GM18508 (cell line): ENCODE measurements around the gene GLCCI1.
"Not testable (repeated sequence)": the region's sequence is repeated elsewhere in the genome, so short reads cannot be mapped to it uniquely, and the experiment has no call there.

ENCODE experiments used
- ATAC-seq: cut with Tn5 transposase; IDR thresholded peaks from one replicate; pipeline ENCODE4 v1.9.1; 2021; ENCODE audit warnings: moderate number of reproducible peaks; ENCODE audit not compliant: insufficient read depth, unreplicated experiment

GLCCI1 gene

DNA sequence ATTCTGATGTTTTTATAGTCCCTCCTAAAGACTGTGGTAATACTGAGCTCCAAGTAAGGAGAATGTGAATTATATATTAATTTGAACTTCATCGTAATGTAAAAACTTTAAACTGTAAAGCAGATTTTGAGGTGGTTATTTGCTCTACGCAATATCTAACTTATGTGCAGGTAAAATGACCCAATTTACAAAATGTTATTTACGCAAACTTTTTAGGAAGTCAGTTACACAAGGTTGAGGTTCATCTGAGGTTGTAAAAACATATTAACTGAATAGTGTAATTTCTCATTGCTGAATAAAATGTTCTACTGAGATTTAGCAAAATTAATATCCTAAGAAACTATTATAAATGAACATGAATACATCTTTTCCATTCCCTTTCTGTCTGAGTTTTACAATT lies 15.8 kb downstream of the GLCCI1 start:
- no peak for ATAC-seq

DNA sequence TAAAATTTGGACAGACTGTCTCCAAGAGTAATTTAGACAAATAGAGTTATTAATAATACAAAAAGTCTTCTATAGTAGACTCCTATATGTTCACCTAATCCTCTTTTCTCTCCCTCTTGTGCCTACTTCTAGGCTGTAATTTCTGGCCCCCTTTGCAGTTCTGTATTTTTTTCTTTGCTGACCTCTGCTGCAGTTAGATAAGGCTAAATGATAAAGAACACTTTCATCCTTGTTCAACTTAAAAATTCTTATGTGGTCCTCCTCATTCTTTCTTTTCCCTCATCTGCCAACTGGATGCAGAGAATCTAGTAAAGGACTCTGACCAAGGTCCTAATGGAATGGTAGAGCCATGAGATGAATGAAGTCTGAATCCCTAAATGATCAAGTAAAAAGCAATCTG lies 20.1 kb downstream of the GLCCI1 start:
- ATAC-seq: no peak

DNA sequence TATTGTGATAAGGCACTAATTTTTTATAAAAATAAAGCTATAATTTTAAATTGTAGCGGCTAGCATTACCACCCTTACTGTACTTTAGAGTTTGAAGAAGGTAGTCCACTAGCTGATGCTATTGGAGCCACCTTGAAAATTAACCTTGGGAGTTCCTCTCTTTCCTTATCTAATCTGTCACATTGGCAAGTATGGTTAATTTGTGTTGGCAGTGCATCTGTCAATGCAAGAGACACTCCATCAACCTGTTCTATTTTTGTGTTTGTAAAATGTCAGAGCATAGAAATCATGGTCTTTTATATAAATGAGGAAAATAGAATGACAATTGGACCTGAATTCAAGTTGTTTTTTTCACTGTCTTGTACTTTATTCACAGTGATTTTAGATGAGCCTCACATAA lies 20.5 kb downstream of the GLCCI1 start:
- ATAC-seq: no peak

DNA sequence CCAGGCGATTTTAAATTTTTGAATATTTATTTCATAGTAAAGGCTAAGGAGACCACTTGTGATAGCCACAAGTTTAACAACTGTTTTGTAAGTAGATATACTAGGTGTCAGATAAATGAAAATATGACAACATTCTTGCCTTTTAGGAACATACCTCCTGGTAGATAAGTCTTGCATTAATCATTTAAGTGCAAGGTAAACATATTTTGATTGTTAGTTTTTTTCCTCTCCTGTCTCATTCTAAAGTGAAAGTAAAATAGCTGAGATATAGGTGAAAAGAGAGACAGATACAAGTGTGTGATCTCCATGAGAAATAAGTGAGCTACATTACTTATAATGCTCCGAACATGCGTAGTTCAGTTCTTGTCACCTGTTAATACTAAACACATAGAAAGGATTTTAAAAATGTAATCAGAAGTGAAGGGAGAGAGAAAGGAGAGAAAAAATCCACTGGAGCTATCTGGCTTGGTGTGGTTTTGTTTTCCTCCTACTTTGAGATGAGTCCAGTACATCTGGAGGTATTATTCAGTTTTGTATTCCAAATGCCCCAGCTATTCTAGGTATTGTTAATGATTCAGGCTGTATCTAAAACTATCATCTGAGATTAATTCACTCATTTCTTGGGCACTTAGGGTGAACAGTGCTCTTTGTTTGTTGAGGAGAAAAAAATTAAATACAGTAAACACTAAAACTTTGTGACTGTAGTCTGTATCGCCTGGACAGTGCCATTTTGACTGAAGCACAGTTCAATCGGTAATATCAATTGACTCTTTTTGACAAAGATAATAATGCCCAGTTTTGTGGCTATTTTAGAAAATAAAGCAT lies 21.2 kb downstream of the GLCCI1 start:
- ATAC-seq: no peak

DNA sequence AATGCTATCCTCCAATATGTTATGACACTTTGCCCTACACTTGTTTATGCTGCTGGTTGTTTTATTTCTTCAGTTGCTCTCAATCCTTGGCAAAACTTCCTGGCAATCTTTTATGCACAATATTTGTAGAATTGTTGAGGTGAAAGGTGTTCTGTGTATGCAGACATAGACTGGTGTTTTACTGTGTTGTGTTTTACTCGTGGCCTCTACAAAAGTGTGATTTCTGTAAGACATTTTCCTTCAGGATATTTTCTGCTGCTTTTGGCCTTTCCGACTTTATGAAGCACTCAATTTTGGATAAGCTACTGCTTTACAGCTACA lies 21.8 kb downstream of the GLCCI1 start:
- no peak for ATAC-seq

DNA sequence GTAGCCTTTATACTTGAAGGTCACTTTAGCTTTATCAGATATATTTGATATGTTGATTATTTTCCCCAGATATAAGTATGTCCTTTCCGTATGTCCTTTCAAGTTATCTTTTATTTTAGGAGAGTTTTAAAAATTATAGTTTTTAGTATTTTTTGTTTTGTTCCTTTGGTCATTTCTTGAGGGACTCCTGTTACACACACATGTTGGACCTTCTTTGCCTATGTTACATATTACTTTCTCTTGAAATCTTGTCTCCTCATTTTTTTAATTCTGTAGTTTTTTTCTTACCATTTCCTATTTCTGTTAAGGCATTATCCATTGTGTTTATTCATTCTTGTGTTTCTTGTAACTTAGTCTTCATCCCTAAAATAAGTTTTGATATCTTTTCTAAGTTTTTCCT lies 23.9 kb downstream of the GLCCI1 start:
- ATAC-seq: no peak

DNA sequence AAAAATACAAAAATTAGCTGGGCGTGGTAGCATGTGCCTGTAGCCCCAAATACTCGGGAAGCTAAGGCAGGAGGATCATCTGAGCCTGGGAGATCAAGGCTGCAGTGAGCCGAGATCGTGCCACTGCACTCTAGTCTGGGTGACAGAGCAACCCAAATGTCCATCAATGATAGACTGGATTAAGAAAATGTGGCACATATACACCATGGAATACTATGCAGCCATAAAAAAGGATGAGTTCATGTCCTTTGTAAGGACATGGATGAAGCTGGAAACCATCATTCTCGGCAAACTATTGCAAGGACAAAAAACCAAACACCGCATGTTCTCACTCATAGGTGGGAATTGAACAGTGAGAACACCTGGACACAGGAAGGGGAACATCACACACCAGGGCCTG lies 26.8 kb downstream of the GLCCI1 start:
- ATAC-seq: not testable (repeated sequence)

DNA sequence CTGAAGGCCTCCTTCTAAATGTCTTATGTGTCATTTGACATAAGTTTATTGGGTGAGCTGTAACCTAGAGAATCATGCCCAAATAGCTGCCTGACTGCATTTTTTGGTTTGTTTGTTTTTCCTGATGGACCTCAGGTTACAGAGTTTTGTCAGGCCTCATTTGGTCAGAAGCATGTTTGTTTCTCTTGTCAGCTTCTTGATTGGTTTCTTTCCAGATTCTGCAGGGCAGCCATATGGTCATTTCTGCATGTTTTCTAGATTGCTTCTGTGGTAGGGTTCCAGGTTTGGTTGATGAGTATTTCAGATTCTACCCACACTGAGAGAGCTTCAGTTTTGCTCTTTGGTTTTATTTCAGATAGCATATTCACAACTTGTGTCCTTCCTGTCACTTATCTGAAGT lies 28.0 kb downstream of the GLCCI1 start:
- no peak for ATAC-seq

DNA sequence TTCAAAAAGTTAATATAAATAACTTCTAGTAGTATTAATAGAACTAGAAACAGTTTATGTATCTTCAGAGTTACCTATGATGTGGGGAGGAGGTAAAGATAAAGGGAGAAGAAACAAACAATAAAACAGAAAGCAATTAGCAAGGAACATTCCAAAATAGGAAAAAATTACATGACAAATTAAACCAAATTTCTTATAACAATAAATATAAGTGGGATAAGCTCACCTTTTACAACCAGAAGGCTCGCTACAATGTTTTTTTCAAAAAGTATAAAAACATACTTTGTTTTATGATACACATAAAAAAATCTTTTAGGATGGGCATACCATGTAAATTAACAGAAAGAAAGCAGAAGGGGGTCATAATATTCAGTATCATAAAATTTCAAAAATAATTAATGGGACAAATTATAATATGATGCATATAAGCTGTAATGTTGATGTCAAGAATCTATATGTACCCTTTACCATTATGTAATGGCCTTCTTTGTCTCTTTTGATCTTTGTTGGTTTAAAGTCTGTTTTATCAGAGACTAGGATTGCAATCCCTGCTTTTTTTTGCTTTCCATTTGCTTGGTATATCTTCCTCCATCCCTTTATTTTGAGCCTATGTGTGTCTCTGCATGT lies 31.8 kb downstream of the GLCCI1 start:
- no peak for ATAC-seq

DNA sequence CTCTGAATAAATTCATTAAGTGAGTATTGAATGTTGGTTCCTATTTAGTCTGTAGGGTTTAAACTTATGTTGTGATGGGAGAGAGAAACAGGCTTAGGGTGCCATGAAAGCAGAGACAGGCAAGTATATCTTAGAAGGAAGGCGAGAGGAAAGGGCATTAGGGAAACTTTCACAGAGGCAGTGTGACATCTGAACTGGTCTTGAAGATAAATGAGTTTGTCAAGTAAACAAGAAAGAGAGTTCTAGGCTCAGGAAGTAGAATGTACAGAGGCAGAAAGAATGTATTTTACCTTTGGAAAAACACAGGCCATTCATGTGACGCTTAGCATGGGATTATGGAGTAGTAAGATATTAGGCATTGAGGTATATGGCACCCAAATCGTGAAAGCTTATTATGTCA lies 34.5 kb downstream of the GLCCI1 start:
- ATAC-seq: no peak

DNA sequence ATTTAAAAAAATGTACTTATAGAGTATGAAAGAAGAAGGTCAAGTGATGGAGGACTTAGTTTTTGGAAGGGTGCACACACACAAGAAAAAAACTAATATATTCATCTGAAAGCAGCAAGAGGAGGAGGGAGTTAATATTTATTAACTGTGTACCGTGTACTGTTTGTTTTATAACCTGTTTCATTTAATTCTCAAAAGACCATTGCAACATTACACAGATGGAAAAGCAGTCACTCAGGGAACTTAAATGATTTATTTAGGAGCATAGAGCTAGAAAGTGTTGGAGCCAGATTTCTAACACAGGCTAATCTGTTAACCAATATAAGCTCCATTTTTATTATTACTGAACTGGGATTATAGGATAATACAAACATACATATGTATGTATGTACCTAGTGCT lies 36.7 kb downstream of the GLCCI1 start:
- no peak for ATAC-seq

DNA sequence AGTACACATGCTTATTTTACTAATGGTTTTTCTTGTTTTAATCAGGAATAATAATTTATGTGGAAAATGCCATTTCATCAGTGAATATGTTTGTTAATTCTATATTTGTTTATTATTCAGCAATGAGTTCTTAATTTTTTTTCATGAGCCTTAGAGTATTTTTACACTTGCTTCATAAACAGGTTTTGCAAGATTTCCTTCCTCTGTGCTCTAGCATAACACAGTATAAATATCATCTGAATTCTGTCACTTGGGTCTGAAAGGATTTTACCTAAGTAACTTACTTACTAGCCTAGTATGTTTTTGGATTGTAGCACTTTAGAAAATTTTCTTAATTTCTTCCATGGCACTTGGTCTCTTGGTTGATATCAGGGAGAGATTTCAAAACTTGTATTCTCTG lies 45.8 kb downstream of the GLCCI1 start:
- ATAC-seq: no peak

DNA sequence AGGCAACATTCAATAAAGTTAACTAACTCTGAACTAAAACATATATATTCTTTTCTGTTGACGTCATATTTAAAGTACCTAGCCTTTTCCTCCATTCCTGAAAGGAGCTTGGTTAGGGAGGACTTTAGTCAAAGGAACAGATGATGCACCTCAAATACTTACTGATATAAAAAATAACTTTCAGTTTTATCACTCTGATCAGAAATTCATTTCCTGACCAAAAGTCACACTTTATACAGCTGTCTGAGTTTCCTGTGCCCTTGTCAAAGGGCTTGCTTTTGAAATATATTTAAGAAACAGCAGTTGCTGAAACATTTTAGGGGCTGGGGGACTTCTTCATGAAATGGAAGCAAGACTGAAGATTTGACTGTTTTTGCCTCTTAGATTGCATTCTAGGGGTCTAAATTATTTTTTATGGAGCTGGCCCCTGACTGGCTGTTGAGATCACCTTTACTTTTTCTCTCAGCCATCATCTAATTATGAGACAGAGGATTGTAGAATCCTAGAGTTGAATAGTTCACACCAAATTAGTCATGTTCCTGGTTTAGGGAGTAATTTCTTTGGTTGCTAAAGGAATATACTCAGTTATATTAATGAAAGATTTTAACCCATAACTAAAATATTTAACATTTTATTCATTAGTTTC lies 46.6 kb downstream of the GLCCI1 start:
- ATAC-seq: no peak

DNA sequence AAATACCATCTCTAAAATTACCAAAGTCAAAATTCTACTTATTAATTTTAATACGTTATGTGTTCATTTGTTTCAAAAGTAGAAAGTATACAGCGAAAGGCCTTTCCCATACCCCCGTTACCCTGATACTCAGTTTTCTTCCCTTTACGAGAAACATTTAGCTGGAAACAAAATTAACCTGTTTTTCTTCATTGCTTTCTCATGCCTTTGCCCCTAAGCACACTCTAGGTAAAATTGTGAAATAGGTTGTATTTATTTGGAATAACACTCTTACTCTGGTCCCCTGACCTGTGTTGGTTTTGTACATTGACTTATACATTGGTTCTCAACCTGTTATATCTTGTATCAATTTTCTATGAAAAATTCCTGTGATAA lies 47.1 kb downstream of the GLCCI1 start:
- ATAC-seq: no peak

DNA sequence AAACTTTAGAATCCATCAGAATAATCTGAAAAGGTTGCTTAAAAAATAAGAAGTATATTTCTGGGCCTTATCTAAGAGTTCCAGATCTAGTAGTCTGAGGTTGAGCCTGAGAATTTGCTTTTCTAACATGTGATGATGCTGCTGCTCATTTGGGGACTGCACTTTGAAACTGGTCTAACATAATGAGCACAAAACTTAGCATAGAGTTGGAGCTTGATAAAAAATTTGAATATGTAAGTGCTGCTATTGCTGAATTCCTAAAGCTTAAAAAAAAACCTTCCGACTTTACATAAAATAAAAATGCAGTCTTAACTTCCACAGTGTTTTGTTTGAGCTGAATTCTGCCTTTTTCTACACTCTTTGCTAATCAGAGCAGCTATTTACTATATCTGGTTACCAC lies 48.8 kb downstream of the GLCCI1 start:
- ATAC-seq: no peak

DNA sequence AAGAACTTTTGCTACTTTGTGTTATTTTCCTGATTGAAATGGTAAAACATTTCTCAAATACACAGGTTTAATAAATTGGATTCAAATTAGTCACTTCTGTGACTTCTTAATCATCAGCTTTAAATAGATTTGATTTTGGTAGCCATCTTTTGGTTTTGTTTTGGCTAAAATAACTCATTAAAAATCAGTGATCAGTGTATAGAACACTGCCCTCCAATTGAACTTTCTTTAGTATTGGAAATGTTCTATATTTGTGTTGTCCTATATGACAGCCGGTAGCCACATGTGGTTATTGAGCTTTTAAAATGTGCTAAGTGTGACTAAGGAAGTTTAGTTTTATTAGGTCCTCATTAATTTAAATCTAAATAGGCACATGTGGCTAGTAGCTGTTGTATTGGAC lies 50.4 kb downstream of the GLCCI1 start:
- ATAC-seq: no peak

DNA sequence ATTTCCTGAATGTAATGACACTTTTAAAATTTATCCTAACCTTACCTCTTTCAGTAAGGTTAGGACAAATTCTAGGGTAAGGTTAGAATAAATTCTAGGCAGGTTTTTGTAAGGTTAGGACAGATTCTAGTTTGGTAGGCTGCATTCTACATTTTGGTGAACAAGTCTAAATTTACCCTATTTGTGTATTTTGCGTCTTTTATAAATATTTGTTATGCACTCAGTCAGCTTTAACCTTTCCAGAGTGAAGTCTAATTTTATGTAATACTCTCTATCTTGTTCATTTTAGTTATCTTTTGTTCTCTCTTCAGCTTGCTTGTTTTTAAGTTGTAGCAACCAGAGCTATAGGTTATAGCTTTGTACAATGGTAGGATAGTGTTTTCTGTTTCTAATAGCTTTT lies 54.0 kb downstream of the GLCCI1 start:
- ATAC-seq: no peak

DNA sequence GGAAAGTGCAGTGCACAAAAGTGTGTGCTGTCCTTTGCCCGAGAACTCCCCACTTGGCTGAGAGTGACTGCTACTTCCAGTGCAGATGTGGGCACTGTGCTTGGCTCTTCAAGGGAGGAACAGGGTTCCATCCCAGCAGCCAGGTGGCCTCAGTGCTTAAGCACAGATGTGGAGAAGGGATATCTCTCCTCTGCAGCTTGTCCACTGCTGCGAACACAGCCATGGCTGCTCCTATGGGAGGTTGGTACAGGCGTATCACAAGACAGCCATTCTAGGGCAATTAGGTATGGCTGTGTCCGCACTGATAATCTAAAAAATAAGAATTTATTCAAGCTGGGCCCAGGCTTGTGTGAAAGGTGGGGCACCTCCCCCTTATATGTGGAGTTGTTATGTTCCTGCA lies 66.6 kb downstream of the GLCCI1 start:
- no peak for ATAC-seq

DNA sequence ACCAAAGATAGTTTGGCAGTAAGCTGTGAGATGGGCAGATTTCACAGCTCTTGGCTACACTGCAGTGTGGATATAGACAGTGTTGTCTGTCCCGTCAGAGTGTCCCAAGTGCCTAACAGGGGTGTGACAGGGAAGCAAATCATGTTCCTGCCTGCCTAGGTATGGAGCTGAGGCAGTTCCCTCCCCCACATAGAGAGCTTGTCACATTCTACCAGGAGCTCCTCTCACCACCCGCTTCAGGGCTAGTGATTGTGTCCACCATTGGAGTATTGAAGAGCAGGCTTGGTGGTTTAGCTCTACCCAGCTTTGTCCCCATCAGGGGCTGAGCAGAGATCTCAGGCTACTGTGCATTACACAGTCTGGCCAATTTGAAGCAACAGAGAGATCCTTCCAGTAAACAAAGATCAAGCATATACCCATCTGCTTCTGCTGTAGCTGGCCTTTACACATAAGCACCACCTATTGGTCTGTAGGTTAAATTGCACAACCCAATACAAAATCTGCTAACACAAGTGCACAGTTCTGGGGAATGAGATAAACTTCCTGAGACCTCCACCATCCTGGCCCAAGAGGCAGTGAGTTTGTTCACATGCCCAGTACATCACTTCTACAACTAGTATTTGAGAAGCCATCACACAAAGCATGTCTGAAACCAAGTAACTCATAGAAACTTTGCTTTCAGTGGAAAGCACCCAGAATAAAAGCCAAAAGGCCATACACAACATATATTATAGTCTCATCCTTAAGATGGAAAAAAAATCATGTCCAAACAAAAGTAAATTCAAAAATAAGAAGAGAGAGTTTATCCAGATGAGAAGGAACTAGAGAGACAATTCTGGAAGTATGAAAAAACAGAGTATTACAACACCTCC lies 67.3 kb downstream of the GLCCI1 start:
- peak; percentile 50 for ATAC-seq

DNA sequence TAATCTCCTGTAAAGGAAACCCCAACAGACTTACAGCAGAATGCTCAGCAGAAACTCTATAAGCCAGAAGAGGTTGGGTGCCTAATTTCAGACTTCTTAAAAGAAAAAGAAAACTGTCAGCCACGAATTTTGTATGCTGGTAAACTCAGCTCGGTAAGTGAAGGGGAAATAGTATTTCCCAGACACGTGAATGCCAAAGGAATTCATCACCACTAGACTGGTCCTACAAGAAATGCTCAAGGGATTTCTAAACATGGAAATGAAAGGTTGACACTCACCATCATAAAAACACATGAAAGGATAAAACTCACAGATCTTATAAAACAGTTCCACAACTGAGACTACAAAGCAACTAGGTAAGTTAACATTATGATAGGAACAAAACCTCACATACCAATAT lies 68.6 kb downstream of the GLCCI1 start:
- no peak for ATAC-seq

DNA sequence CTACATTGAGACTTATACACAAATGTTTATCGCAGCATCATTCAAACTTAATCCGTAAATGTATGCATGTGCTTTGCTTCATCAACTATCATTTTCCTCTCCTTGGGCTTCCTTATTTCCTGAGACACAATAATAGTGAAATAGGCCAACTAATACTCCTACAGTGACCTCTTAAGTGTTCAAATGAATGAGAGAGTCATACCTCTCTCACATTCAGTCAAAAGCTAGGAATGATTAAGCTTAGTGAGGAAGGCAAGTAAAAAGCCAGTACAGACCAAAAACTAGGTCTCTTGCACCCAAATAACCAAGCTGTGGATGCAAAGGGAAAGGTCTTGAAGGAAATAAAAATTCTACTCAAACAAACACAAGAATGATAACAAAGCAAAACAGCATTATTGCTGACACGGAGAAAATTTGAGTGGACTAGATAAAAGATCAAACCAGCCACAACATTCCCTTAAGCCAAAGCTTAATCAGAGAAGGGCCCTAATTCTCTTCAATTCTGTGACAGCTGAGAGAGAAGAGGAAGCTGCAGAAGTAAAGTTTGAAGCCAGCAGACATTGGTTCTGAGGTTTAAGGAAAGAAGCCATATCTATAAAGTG lies 72.3 kb downstream of the GLCCI1 start:
- ATAC-seq: no peak
